ENCODE results near the gene KCNK16. TPM values are rescaled to one million over a fixed set of nuclear protein-coding genes. Genes with fewer than 3 reads are reported as not detected.

The KCNK16 gene
- total RNA-seq, 1 experiment from 2014 or later: not detected

DNA sequence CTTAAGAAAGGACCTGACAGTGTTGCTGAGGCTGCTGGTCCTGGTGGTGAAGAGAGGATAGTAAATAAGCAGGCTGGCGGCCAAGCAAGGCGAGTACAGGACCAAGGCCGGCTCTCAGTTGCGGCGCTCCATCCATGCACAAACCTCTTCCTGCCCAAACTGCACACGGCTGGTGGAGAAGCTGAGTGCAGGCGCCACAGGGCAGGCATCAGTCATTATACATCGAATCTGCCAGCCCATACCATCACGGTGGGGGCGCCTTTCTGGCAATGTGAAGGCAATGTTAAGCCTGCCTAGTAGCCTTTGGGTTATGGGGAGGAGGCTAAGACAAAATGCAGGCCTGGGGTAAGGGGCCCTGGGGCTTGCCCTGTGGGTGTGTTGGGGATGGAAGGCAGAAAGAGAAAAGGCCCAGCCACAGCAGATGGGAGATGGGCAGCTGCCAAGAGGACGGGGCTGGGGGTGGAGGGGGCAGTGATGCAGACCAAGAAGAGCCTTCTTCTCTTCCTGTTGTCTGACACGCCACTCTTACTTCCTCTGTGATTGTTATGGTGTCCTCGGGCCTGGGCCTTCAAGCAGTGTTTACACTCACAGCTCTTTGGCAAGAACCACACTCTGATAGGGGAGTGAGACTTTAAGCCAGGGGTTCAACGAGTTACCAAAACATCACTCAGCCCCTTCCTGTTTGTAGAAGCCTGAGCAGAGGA is 20.3 kb upstream of the KCNK16 start:
- in situ Hi-C loops (cut with HindIII; ENCODE audit: low pct_unique_long_range_greater_than_20kb, low sequenced_read_pairs) (no loop called here), intact Hi-C loops (cut with micrococcal nuclease; ENCODE audit: unreplicated experiment) (no loop called here)

DNA sequence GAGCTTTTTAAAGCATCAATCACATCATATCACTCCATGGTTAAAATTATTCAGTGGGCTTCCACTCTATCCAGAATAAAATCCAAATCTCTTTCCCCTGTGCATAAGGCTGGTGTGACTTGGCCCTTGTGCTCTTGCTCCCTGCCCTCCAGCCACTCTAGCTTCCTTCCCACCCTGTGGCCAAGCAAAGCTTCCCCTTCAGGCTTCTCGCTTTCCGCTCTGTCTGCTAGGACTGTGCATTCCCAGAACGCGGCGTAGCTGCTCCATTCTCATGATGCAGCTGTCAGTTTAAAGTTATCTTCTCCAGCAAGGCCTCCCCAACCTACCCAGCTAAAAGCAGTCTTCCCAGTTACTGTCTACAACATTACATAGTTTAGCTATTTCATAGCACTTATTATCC is 19.4 kb upstream of the KCNK16 start:
- Histone ChIP-seq H3K4me3 (ENCODE audit: low read depth in 2 of 2, low read length in 2 of 2) (no peak overlapping the region), H3K36me3 (ENCODE audit: control insufficient read depth, insufficient read depth, low read length) (no peaks in the 10 kb centered on the region), H3K27ac (ENCODE audit: low read length) (no peak overlapping the region), H3K9me3 (ENCODE audit: control insufficient read depth, insufficient read depth, low read depth, low read length) (no peaks in the 10 kb centered on the region), H3K4me1 (ENCODE audit: control insufficient read depth, insufficient read depth, low read length) (no peaks in the 10 kb centered on the region), H3K27me3 (ENCODE audit: control insufficient read depth, insufficient read depth, low read length) (peaks cover 6% of the 10 kb centered on the region; the same call in 1 of the 2 replicates)
- CTCF ChIA-PET: no interaction called here
- intact Hi-C loops (cut with micrococcal nuclease; ENCODE audit: unreplicated experiment) (no loop called here), in situ Hi-C loops (cut with HindIII; ENCODE audit: low pct_unique_long_range_greater_than_20kb, low sequenced_read_pairs) (no loop called here)
- BruUV-seq (replicated peaks): no TSS peak
- DNase-seq (ENCODE audit: low read depth, low spot score) (no peak), ATAC-seq (no peak)
- POLR2A ChIA-PET: interaction anchor here (0.5 kb wide), 1 partner anchor 639 kb away, joined by 3 read pairs; no protein-coding TSS in a partner anchor
- TF ChIP-seq, protein P1, sequence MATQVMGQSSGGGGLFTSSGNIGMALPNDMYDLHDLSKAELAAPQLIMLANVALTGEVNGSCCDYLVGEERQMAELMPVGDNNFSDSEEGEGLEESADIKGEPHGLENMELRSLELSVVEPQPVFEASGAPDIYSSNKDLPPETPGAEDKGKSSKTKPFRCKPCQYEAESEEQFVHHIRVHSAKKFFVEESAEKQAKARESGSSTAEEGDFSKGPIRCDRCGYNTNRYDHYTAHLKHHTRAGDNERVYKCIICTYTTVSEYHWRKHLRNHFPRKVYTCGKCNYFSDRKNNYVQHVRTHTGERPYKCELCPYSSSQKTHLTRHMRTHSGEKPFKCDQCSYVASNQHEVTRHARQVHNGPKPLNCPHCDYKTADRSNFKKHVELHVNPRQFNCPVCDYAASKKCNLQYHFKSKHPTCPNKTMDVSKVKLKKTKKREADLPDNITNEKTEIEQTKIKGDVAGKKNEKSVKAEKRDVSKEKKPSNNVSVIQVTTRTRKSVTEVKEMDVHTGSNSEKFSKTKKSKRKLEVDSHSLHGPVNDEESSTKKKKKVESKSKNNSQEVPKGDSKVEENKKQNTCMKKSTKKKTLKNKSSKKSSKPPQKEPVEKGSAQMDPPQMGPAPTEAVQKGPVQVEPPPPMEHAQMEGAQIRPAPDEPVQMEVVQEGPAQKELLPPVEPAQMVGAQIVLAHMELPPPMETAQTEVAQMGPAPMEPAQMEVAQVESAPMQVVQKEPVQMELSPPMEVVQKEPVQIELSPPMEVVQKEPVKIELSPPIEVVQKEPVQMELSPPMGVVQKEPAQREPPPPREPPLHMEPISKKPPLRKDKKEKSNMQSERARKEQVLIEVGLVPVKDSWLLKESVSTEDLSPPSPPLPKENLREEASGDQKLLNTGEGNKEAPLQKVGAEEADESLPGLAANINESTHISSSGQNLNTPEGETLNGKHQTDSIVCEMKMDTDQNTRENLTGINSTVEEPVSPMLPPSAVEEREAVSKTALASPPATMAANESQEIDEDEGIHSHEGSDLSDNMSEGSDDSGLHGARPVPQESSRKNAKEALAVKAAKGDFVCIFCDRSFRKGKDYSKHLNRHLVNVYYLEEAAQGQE (IDR thresholded peaks at IDR 0.05; ENCODE audit: insufficient read depth in 1 of 2, low read depth in 2 of 2, low read length in 1 of 2): no peak
- TF ChIP-seq POLR2AphosphoS5 (IDR thresholded peaks at IDR 0.05; ENCODE audit: low read depth, low read length) (no peak), TCF7L2 (IDR thresholded peaks at IDR 0.05; ENCODE audit: low read depth, low read length) (no peak), SIN3A (IDR thresholded peaks at IDR 0.05; ENCODE audit: borderline replicate concordance, insufficient read depth, low read depth, low read length) (no peak)
- TF ChIP-seq, protein P2, sequence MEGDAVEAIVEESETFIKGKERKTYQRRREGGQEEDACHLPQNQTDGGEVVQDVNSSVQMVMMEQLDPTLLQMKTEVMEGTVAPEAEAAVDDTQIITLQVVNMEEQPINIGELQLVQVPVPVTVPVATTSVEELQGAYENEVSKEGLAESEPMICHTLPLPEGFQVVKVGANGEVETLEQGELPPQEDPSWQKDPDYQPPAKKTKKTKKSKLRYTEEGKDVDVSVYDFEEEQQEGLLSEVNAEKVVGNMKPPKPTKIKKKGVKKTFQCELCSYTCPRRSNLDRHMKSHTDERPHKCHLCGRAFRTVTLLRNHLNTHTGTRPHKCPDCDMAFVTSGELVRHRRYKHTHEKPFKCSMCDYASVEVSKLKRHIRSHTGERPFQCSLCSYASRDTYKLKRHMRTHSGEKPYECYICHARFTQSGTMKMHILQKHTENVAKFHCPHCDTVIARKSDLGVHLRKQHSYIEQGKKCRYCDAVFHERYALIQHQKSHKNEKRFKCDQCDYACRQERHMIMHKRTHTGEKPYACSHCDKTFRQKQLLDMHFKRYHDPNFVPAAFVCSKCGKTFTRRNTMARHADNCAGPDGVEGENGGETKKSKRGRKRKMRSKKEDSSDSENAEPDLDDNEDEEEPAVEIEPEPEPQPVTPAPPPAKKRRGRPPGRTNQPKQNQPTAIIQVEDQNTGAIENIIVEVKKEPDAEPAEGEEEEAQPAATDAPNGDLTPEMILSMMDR (IDR thresholded peaks at IDR 0.05): no peak

More for the DNA sequence above, 20.3 kb upstream of the KCNK16 start:
- H3K36me3 ChIP-seq (ENCODE audit: control insufficient read depth, insufficient read depth, low read length): no peaks in the 10 kb centered on the region
- no peak overlapping the region for H3K4me3 ChIP-seq (ENCODE audit: low read depth in 2 of 2, low read length in 2 of 2)
- DNase-seq (ENCODE audit: low read depth, low spot score) (no peak), ATAC-seq (no peak)
- H3K27me3 ChIP-seq (ENCODE audit: control insufficient read depth, insufficient read depth, low read length): peaks cover 3% of the 10 kb centered on the region; the same call in 1 of the 2 replicates
- no peaks in the 10 kb centered on the region for H3K4me1 ChIP-seq (ENCODE audit: control insufficient read depth, insufficient read depth, low read length)
- H3K9me3 ChIP-seq (ENCODE audit: control insufficient read depth, insufficient read depth, low read depth, low read length): no peaks in the 10 kb centered on the region
- H3K27ac ChIP-seq (ENCODE audit: low read length): no peak overlapping the region
- TF ChIP-seq POLR2AphosphoS5 (IDR thresholded peaks at IDR 0.05; ENCODE audit: low read depth, low read length) (no peak), TCF7L2 (IDR thresholded peaks at IDR 0.05; ENCODE audit: low read depth, low read length) (no peak), SIN3A (IDR thresholded peaks at IDR 0.05; ENCODE audit: borderline replicate concordance, insufficient read depth, low read depth, low read length) (no peak)
- TF ChIP-seq, protein P2 (IDR thresholded peaks at IDR 0.05): no peak
- TF ChIP-seq, protein P1 (IDR thresholded peaks at IDR 0.05; ENCODE audit: insufficient read depth in 1 of 2, low read depth in 2 of 2, low read length in 1 of 2): no peak
- BruUV-seq (replicated peaks): no TSS peak
- ChIA-PET CTCF (no interaction called here), POLR2A (no interaction called here)
